ENCODE results near the gene CDK4. TPM values are rescaled to one million over a fixed set of nuclear protein-coding genes. Genes with fewer than 3 reads are reported as not detected.

Gene CDK4
- total RNA-seq, 1 donor from 2014 or later, result 140 TPM

GRCh38 chr12:57755454-57756372 is 3.6 kb upstream of the CDK4 start:
- Mint-ChIP-seq H3K4me3 (ENCODE audit: unreplicated experiment) (peak overlapping the region; percentile 70), H3K27me3 (ENCODE audit: low read depth) (no peaks in the 10 kb centered on the region), H3K27ac (ENCODE audit: unreplicated experiment) (no peak overlapping the region), H3K36me3 (ENCODE audit: low read depth) (peaks cover 14% of the 10 kb centered on the region), H3K9me3 (ENCODE audit: low read depth) (no peaks in the 10 kb centered on the region), H3K4me1 (ENCODE audit: low read depth) (peaks cover 37% of the 10 kb centered on the region)
- TF ChIP-seq CTCF (IDR thresholded peaks at IDR 0.05), result no peak
- no peak for DNase-seq (ENCODE audit: low spot score)

DNA sequence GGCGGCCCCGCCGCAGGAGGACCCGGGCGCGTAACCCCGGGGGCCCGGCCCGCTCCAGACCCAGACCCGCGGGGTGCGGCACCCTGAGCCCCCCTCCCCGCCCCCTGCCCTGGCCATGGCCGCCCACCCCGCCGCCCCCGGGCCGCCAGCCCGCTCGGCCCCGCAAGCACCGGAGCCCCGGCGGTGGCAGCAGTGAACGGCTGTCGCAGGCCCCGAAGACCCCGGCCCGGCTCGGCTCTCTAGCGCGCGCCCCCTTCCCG is 3.0 kb upstream of the CDK4 start:
- no peak for TF ChIP-seq CTCF (IDR thresholded peaks at IDR 0.05)
- no peak overlapping the region for H3K27ac Mint-ChIP-seq (ENCODE audit: unreplicated experiment)
- H3K36me3 Mint-ChIP-seq (ENCODE audit: low read depth), result peaks cover 15% of the 10 kb centered on the region
- DNase-seq (ENCODE audit: low spot score), result no peak
- H3K4me3 Mint-ChIP-seq (ENCODE audit: unreplicated experiment), result peak overlapping the region; percentile 38
- no peaks in the 10 kb centered on the region for H3K27me3 Mint-ChIP-seq (ENCODE audit: low read depth)
- no peaks in the 10 kb centered on the region for H3K9me3 Mint-ChIP-seq (ENCODE audit: low read depth)
- H3K4me1 Mint-ChIP-seq (ENCODE audit: low read depth), result peaks cover 43% of the 10 kb centered on the region

DNA sequence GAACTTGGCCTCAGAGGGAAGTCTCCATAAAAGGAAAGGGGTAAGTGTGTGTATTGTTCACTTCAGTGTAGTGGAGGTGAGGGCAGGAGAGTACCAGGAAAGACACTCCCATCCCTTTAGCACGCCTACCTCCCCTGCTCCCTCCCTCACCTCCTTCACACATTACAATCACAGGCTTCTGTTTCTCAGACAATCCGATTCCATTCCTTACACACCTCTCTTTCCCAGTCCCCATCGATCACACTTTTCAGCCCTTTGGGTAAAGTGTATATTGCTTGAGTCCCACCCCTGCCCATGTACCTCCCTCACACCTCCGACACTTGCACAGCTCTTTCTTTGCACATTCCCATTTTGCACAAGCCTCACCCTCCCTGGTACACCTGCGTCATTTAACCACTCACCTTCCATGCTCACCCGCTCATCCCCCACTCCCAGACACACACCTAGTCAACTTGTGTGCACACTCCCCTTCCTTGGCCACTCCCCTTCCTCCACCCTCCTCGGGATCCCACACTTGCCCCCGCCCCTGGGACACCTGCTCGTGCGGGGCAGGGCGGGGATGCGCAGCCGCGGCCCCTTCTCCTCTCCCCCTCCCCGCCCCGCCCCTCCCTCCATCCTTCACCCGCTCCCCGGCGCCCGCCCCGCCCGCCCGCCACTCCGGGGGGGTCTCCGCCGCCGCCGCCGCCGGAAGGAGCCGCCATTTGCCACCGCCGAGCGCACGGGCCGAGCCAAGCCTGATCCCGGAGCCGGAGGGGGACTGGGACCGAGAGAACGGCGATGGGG is 2.5 kb upstream of the CDK4 start, which contains the start of gene MARCHF9:
Gene MARCHF9 (plus strand): TSS at position 693 of the 783 bp plus-strand sequence. CDS start 426 bp downstream, outside the sequence.
- no peaks in the 10 kb centered on the region for H3K9me3 Mint-ChIP-seq (ENCODE audit: low read depth)
- no peaks in the 10 kb centered on the region for H3K27me3 Mint-ChIP-seq (ENCODE audit: low read depth)
- no peak for TF ChIP-seq CTCF (IDR thresholded peaks at IDR 0.05)
- H3K27ac Mint-ChIP-seq (ENCODE audit: unreplicated experiment), result peak within 1 kb of the TSS; percentile 72
- DNase-seq (ENCODE audit: low spot score), result no peak
- peaks cover 16% of the 10 kb centered on the region for H3K36me3 Mint-ChIP-seq (ENCODE audit: low read depth)
- H3K4me3 Mint-ChIP-seq (ENCODE audit: unreplicated experiment), result peak within 1 kb of the TSS; percentile 88
- H3K4me1 Mint-ChIP-seq (ENCODE audit: low read depth), result peaks cover 44% of the 10 kb centered on the region

DNA sequence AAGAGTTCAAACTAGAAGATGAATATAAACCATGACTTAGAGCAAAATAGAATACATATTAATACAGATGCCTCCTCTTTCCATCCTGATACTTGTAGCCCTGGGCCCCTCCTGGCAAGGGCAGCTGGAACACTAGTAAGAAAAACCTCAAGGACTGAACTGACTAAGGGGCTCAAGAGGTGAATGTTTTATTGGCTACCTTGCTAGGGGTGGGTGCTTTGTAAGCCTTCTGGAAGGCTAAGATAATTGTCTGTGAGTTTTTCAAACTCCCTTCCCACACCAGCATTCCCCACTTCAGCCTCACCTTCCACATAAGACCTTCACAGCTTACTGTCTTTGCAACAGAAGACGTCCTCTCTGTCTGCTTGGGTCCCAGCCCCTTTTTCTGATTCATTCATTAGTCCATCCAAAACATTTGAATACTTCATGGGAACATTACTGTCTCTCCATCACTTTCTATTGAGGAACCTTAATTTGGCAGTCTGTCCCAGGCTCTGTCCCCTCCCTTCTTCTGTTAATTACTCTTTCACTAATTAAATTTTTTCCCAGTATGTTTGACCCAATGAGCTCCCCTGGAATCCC is 1.7 kb upstream of the CDK4 start:
- Mint-ChIP-seq H3K9me3 (ENCODE audit: low read depth) (no peaks in the 10 kb centered on the region), H3K36me3 (ENCODE audit: low read depth) (peaks cover 18% of the 10 kb centered on the region), H3K27ac (ENCODE audit: unreplicated experiment) (peak overlapping the region; percentile 72), H3K27me3 (ENCODE audit: low read depth) (no peaks in the 10 kb centered on the region), H3K4me3 (ENCODE audit: unreplicated experiment) (peak overlapping the region; percentile 88), H3K4me1 (ENCODE audit: low read depth) (peaks cover 44% of the 10 kb centered on the region)
- no peak for TF ChIP-seq CTCF (IDR thresholded peaks at IDR 0.05)
- DNase-seq (ENCODE audit: low spot score), result no peak

DNA sequence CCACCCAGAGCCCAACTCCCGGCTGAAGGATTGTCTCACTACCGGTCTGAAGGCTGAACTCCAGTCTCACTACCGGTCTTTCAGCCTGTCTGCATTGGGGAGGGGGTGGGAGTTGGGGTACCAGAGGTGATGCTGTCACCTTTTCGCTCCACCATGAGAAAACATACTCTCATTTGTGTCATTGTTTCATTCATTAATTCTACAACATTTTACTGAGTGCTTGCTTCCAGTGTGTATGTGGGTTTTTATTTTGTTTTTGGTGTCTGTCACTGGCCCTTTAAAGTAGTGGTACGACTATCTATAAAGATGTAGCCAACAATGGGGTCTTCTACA is 524 bp upstream of the CDK4 start:
- H3K36me3 Mint-ChIP-seq (ENCODE audit: low read depth), result peaks cover 18% of the 10 kb centered on the region
- DNase-seq (ENCODE audit: low spot score), result no peak
- H3K27ac Mint-ChIP-seq (ENCODE audit: unreplicated experiment), result peak overlapping the region; percentile 98
- no peak for TF ChIP-seq CTCF (IDR thresholded peaks at IDR 0.05)
- H3K27me3 Mint-ChIP-seq (ENCODE audit: low read depth), result no peaks in the 10 kb centered on the region
- no peaks in the 10 kb centered on the region for H3K9me3 Mint-ChIP-seq (ENCODE audit: low read depth)
- peaks cover 44% of the 10 kb centered on the region for H3K4me1 Mint-ChIP-seq (ENCODE audit: low read depth)
- H3K4me3 Mint-ChIP-seq (ENCODE audit: unreplicated experiment), result peak overlapping the region; percentile 92

All from chondrocyte (in vitro differentiated cells).